ENCODE results near the gene SCCPDH. TPM values are rescaled to one million over a fixed set of nuclear protein-coding genes. Genes with fewer than 3 reads are reported as not detected.

SCCPDH gene
- total RNA-seq, 1 donor from 2014 or later = 37.8 TPM

DNA sequence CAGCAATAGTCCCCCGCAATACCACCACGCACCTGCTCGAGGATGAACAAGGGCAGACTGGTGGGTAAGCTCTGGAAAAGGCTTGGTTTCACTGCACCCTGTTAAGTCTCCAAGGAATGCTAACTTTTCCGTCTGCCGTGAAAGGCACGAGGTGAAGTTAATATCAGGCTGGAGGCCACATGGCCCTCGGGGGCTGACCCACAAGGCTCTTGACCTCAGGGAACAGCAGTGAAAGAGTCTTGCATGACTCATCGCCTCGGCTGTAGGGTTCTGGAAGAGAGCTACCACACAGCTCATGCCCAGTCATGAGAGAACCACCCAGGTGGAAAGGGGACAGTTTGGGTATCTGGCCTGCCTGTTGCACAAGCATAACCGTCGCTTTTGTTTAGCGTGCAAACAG lies 24.7 kb downstream of the SCCPDH start:
- DNase-seq (ENCODE audit: low read depth) = peak; percentile 73
- H3K36me3 ChIP-seq (ENCODE audit: control insufficient read depth, insufficient read depth, low read length) = no peaks in the 10 kb centered on the region
- no peak overlapping the region for H3K4me3 ChIP-seq (ENCODE audit: low read depth, low read length)
- H3K27me3 ChIP-seq (ENCODE audit: control insufficient read depth, insufficient read depth, low read length) = no peaks in the 10 kb centered on the region
- TF ChIP-seq, protein P1, sequence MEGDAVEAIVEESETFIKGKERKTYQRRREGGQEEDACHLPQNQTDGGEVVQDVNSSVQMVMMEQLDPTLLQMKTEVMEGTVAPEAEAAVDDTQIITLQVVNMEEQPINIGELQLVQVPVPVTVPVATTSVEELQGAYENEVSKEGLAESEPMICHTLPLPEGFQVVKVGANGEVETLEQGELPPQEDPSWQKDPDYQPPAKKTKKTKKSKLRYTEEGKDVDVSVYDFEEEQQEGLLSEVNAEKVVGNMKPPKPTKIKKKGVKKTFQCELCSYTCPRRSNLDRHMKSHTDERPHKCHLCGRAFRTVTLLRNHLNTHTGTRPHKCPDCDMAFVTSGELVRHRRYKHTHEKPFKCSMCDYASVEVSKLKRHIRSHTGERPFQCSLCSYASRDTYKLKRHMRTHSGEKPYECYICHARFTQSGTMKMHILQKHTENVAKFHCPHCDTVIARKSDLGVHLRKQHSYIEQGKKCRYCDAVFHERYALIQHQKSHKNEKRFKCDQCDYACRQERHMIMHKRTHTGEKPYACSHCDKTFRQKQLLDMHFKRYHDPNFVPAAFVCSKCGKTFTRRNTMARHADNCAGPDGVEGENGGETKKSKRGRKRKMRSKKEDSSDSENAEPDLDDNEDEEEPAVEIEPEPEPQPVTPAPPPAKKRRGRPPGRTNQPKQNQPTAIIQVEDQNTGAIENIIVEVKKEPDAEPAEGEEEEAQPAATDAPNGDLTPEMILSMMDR (IDR thresholded peaks at IDR 0.05; ENCODE audit: insufficient read depth, low read length, poor library complexity, severe bottlenecking) = no peak

DNA sequence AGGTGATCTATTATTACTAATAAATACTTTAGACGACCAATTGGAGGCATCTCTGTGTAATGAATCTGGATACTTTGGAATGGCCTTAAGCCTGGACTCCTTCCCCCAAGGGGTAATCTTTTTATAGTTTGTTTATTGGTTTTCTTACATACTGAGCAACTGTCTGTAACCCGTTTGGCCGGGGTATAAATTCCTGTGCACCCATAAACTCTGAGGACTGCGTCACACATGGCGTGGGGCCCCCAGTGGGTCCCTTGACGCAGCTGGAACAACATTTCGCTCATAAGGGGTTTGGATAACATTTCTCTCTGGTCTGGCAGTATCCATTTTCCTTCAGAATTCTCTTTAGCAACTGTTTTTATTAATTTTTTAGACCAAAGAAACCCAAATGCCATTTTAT lies 26.5 kb downstream of the SCCPDH start:
- no peaks in the 10 kb centered on the region for H3K27me3 ChIP-seq (ENCODE audit: control insufficient read depth, insufficient read depth, low read length)
- H3K4me3 ChIP-seq (ENCODE audit: low read depth, low read length) = no peak overlapping the region
- TF ChIP-seq, protein P1 (IDR thresholded peaks at IDR 0.05; ENCODE audit: insufficient read depth, low read length, poor library complexity, severe bottlenecking) = no peak
- H3K36me3 ChIP-seq (ENCODE audit: control insufficient read depth, insufficient read depth, low read length) = no peaks in the 10 kb centered on the region
- DNase-seq (ENCODE audit: low read depth) = no peak

DNA sequence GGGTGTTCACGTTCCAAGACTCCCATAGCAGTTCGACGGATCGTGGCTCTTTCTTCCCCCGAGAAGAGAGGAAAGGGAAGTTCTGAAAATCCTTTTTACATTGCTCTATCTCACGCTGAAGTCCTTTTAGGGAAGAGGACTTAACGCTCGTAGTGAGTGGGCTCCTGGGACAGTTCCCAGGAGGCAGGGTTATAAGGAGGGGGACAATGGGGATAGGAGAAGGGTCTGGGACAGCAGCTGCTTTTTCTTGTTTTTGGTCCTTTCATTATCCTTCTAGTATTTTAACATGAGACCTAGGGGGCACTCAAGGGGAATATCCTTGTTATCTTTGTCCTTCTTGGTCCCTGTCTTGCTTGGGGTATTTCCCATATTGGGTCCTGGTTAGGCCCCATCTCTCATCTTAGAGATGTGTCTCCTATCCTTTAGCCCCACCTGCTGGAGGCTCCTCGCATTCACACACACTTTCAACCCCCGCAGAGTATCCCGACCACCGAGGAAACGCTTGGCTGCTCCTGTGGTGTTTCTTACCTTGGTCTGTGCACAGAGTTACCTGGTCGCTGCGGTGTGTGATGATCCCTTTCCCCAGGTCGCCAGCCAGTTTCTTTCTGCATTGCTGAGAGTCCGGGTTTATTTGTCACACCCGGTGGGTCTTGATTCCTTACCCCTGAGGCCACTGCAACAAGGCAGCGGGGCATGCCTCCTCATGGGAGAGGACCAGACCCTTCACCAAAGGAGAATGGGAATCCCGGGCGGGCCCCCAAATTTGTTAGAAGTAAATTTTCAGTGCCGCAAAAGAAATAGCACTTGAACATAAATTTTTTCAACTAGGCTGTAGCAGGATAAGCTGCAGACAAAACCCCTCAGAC lies 29.7 kb downstream of the SCCPDH start:
- no peak for DNase-seq (ENCODE audit: low read depth)

GRCh38 chr1:246755419-246755818 lies 31.2 kb downstream of the SCCPDH start:
- TF ChIP-seq, protein P1 (IDR thresholded peaks at IDR 0.05; ENCODE audit: insufficient read depth, low read length, poor library complexity, severe bottlenecking) = no peak
- Histone ChIP-seq H3K4me3 (ENCODE audit: low read depth, low read length) (no peak overlapping the region), H3K27me3 (ENCODE audit: control insufficient read depth, insufficient read depth, low read length) (no peaks in the 10 kb centered on the region), H3K36me3 (ENCODE audit: control insufficient read depth, insufficient read depth, low read length) (no peaks in the 10 kb centered on the region)
- no peak for DNase-seq (ENCODE audit: low read depth)

More for the DNA sequence above, 29.7 kb downstream of the SCCPDH start:
- no peaks in the 10 kb centered on the region for H3K27me3 ChIP-seq (ENCODE audit: control insufficient read depth, insufficient read depth, low read length)
- no peaks in the 10 kb centered on the region for H3K36me3 ChIP-seq (ENCODE audit: control insufficient read depth, insufficient read depth, low read length)
- TF ChIP-seq, protein P1 (IDR thresholded peaks at IDR 0.05; ENCODE audit: insufficient read depth, low read length, poor library complexity, severe bottlenecking) = peak; percentile 81
- H3K4me3 ChIP-seq (ENCODE audit: low read depth, low read length) = no peak overlapping the region

- TF ChIP-seq, protein P1 (IDR thresholded peaks at IDR 0.05; ENCODE audit: insufficient read depth, low read length, poor library complexity, severe bottlenecking) = no peak
- H3K27me3 ChIP-seq (ENCODE audit: control insufficient read depth, insufficient read depth, low read length) = no peaks in the 10 kb centered on the region
- no peak for DNase-seq (ENCODE audit: low read depth)
- no peak overlapping the region for H3K4me3 ChIP-seq (ENCODE audit: low read depth, low read length)
- H3K36me3 ChIP-seq (ENCODE audit: control insufficient read depth, insufficient read depth, low read length) = no peaks in the 10 kb centered on the region
These were observed 36.5 kb downstream of the SCCPDH start for GRCh38 chr1:246760422-246761347.

All from kidney epithelial cell (primary cell).